HFF-Myc (cell line): ENCODE results near the gene TRIM17.

Experiments used
- DNase-seq: peaks from one replicate; pipeline ENCODE4 v3.0.0-alpha.2; 2011; ENCODE audit warnings: low read depth; ENCODE audit errors: extremely low read depth
- H3K4me3 ChIP-seq: replicated peaks from 2 replicates; pipeline ENCODE4 v1.5.1; 2011; ENCODE audit warnings: low read depth, mild to moderate bottlenecking, control low read depth, low read length
- CTCF ChIP-seq: IDR thresholded peaks from 2 replicates; pipeline ENCODE4 v1.5.1; 2012; ENCODE audit warnings: mild to moderate bottlenecking, low read depth, low read length, control low read depth; ENCODE audit errors: missing control alignments

Gene TRIM17

GRCh38 chr1:228455715-228456114, 39.1 kb upstream of the TRIM17 start:
- TF ChIP-seq CTCF = peak; percentile 17
- peak overlapping the region; percentile 81 for H3K4me3 ChIP-seq
- no peak for DNase-seq

DNA sequence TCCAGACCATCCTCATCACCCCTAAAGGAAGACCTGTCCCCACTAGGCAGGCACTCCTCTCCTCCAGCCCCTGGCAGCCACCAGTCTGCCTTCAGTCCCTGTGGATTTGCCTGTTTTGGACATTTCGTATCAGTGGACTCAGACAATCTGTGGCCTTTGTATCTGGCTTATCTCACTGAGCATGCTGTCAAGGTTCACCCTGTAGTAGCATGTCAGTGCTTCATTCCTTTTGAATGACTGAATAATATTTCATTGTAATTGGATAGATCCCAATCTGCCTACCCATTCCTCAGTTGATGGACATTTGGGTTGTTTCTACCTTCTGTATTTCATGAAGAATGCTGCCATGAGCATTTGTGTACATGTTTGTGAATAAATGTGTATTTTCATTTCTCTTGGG, 37.6 kb upstream of the TRIM17 start:
- no peak for TF ChIP-seq CTCF
- no peak for DNase-seq
- H3K4me3 ChIP-seq = no peak overlapping the region

- H3K4me3 ChIP-seq = no peak overlapping the region
- no peak for TF ChIP-seq CTCF
- no peak for DNase-seq
These were observed 37.0 kb upstream of the TRIM17 start for GRCh38 chr1:228453614-228454013.

DNA sequence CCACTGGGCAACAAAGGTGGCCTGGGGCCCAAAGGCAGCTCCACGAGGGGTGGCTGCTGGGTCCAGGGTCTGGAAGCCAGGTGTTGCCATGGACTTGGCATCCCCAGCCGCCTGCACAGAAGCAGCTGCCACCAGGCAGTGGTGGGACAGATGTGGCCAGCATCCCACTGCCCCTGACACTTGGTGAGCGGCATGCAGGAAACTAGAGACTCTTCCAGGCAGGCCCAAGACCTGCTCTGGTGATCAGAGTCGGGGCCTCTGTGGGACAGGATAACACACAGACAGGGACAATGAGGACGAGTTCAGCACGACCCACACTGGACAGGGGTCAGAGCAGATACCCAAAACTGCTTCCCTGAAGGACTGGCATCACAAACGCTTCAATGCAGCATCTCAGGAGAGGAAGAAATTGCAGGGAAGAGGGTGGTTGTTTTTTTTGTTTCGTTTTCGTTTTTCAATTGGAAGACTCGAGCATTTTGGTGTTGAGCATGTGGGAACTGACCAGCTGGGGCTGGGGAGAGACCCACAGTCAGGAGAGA, 36.4 kb upstream of the TRIM17 start:
- DNase-seq = no peak
- no peak overlapping the region for H3K4me3 ChIP-seq
- TF ChIP-seq CTCF = no peak

- no peak for TF ChIP-seq CTCF
- no peak for DNase-seq
These were observed 35.7 kb upstream of the TRIM17 start for GRCh38 chr1:228452194-228453021.

GRCh38 chr1:228450200-228450599, 33.5 kb upstream of the TRIM17 start:
- no peak for DNase-seq
- no peak for TF ChIP-seq CTCF
- H3K4me3 ChIP-seq = no peak overlapping the region

More at GRCh38 chr1:228452194-228453021, 35.7 kb upstream of the TRIM17 start:
- no peak overlapping the region for H3K4me3 ChIP-seq

DNA sequence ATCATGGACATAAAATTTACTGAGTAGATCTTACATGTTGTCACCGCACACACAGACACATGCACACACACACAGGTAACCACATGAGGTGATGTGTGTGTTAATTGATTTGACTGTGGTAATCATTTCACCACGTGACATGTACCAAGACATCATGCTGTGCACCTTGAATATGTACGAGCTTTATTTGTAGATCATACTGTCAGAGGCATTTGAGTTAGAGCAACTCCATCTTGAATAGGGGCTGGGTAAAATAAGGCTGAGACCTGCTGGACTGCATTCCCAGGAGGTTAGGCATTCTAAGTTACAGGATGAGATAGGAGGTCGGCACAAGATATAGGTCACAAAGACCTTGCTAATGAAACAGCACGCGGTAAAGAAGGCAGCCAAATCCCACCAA, 31.7 kb upstream of the TRIM17 start:
- no peak for DNase-seq
- TF ChIP-seq CTCF = no peak
- H3K4me3 ChIP-seq = no peak overlapping the region
